K562 (cell line): ENCODE data around the gene HUNK. TPM values are rescaled to one million over a fixed set of nuclear protein-coding genes. Genes with fewer than 3 reads are reported as not detected.

Source experiments
- ATAC-seq: fragments of 200-7000 bp; cut with Tn5 transposase; 3 replicates; pipeline ENCODE4 v1.9.1; 2020; ENCODE audit warnings: moderate library complexity
- BruUV-seq: library from RNA; stranded (reverse); fragments of 400-500 nt; replicated peaks from 2 replicates; lab custom pipeline; 2021; lab: Mats Ljungman, UMichigan
- CTCF ChIA-PET: fragments of 300-600 bp; formaldehyde crosslinking; extraction: SDS; loops from one replicate; lab custom pipeline; 2021; ENCODE audit warnings: low intra/inter-chr PET ratio; lab: Yijun Ruan, JAX
- POLR2A ChIA-PET: fragments of 300-600, 350-650 bp; sonication (Branson Sonifier 250); formaldehyde crosslinking; extraction: SDS; loops from one replicate; lab custom pipeline; 2021; ENCODE audit warnings: antibody characterized with exemption, inconsistent platforms; lab: Yijun Ruan, JAX
- DNase-seq, 4 experiments: peaks; one replicate each; pipeline versions ENCODE4 v3.0.0 to v3.0.0-alpha.2; 2011 to 2018; ENCODE audit warnings: low spot score in 3 of 4, mixed read lengths in 3 of 4; ENCODE audit errors: extremely low read depth in 1 of 4
- FAIRE-seq: peaks from 2 replicates; lab custom pipeline; 2011; peaks lifted over from hg19 to GRCh38; lab: Jason Lieb, UNC
- H2AFZ ChIP-seq: 2 replicates; pipeline ENCODE4 v1.6.0; 2011; ENCODE audit warnings: low read depth, low read length, control low read depth, inconsistent platforms
- H3K27ac ChIP-seq: fragments of 200-600 bp; 3 replicates; pipeline ENCODE4 v1.8.0; 2011; ENCODE audit warnings: low read depth, mild to moderate bottlenecking, control low read depth, inconsistent platforms, low read length, moderate library complexity, mixed read lengths; ENCODE audit errors: extremely low read depth
- H3K27me3 ChIP-seq, 2 experiments: fragments of 300-600 bp in 1 of 2; 2 replicates in 1 of 2; 3 replicates in 1 of 2; pipeline versions ENCODE4 v1.6.0 to v1.8.0; 2011; ENCODE audit warnings: inconsistent platforms in 2 of 2, low read length in 2 of 2, mild to moderate bottlenecking in 1 of 2, mixed read lengths in 1 of 2, moderate library complexity in 1 of 2; ENCODE audit not compliant: control insufficient read depth in 2 of 2, insufficient read depth in 2 of 2
- H3K36me3 ChIP-seq: fragments of 300-600 bp; 3 replicates; pipeline ENCODE4 v1.8.0; 2011; ENCODE audit warnings: mild to moderate bottlenecking, low read length, inconsistent platforms; ENCODE audit not compliant: control insufficient read depth, insufficient read depth
- H3K4me1 ChIP-seq, 2 experiments: fragments of 200-600 bp in 1 of 2; replicated peaks in 1 of 2; 2 replicates in 1 of 2; 3 replicates in 1 of 2; pipeline versions ENCODE4 v1.5.1 to v1.8.0; 2011; ENCODE audit warnings: inconsistent platforms in 2 of 2, low read length in 2 of 2, mild to moderate bottlenecking in 1 of 2, mixed read lengths in 1 of 2, moderate library complexity in 1 of 2; ENCODE audit not compliant: control insufficient read depth in 2 of 2, insufficient read depth in 2 of 2
- H3K4me2 ChIP-seq: 2 replicates; pipeline ENCODE4 v1.6.1; 2011; ENCODE audit warnings: low read length, control low read depth, inconsistent platforms, mixed read lengths; ENCODE audit not compliant: insufficient read depth
- H3K4me3 ChIP-seq: fragments of 200-600 bp; sonication (generic), shearing (Covaris generic); 2 replicates; pipeline ENCODE4 v1.5.1; 2016; ENCODE audit warnings: control low read depth, inconsistent platforms
- H3K79me2 ChIP-seq: fragments of 200-600 bp; 3 replicates; pipeline ENCODE4 v1.8.0; 2011; ENCODE audit warnings: low read length, inconsistent platforms; ENCODE audit not compliant: control insufficient read depth, insufficient read depth
- H3K9ac ChIP-seq, 2 experiments: 2 replicates each; pipeline versions ENCODE4 v1.6.0 to v1.6.1; 2011; ENCODE audit warnings: low read depth in 2 of 2, low read length in 2 of 2, control low read depth in 1 of 2, inconsistent platforms in 1 of 2, mild to moderate bottlenecking in 1 of 2, mixed read lengths in 1 of 2; ENCODE audit not compliant: insufficient read depth in 1 of 2
- H3K9me1 ChIP-seq: one replicate; pipeline ENCODE4 v1.6.0; 2011; ENCODE audit warnings: inconsistent platforms, mild to moderate bottlenecking, low read length, moderate library complexity; ENCODE audit not compliant: control insufficient read depth, insufficient read depth
- H3K9me3 ChIP-seq: replicated peaks from 2 replicates; pipeline ENCODE4 v1.5.1; 2011; ENCODE audit warnings: low read depth, low read length, inconsistent platforms; ENCODE audit not compliant: control insufficient read depth, insufficient read depth
- H4K20me1 ChIP-seq: replicated peaks from 2 replicates; pipeline ENCODE4 v1.6.1; 2011; ENCODE audit warnings: low read length, inconsistent platforms, mixed read lengths; ENCODE audit not compliant: control insufficient read depth, insufficient read depth
- ARNT ChIP-seq, 2 experiments: fragments of 450-650 bp; IDR thresholded peaks; 2 replicates each; pipeline ENCODE4 v1.6.1; 2016; ENCODE audit warnings: mild to moderate bottlenecking in 1 of 2
- BRD9 ChIP-seq: fragments of 450-650 bp; IDR thresholded peaks from 2 replicates; pipeline ENCODE4 v1.6.1; 2018; ENCODE audit warnings: low read depth; ENCODE audit not compliant: partially characterized antibody
- DLX4 ChIP-seq: fragments of 250-450 bp; sonication (Bioruptor Pico); IDR thresholded peaks from 2 replicates; pipeline ENCODE4 v1.6.1; 2021; ENCODE audit warnings: mild to moderate bottlenecking
- FOXP4 ChIP-seq: sonication (generic); formaldehyde crosslinking; IDR thresholded peaks from 2 replicates; pipeline ENCODE4 v1.8.0; 2022; ENCODE audit warnings: mild to moderate bottlenecking, missing genetic modification reagents, borderline replicate concordance
- FUS ChIP-seq: fragments of 200-400 bp; formaldehyde crosslinking; optimal IDR thresholded peaks from 2 replicates; pipeline ENCODE3; 2017; ENCODE audit warnings: low read depth, low read length
- ID3 ChIP-seq, 2 experiments: fragments of 250-450 bp in 1 of 2; fragments of 450-650 bp in 1 of 2; sonication (Bioruptor Pico) in 1 of 2; IDR thresholded peaks; 2 replicates each; pipeline versions ENCODE4 v1.6.1 to v1.8.0; 2016 to 2021; ENCODE audit warnings: mild to moderate bottlenecking in 2 of 2, moderate library complexity in 2 of 2, missing compliant biosample characterization in 1 of 2, missing genetic modification characterization in 1 of 2
- MAX ChIP-seq: sonication (generic); formaldehyde crosslinking; IDR thresholded peaks from 2 replicates; pipeline ENCODE4 v1.9.0; 2022; ENCODE audit warnings: mild to moderate bottlenecking, missing genetic modification reagents
- MXI1 ChIP-seq: IDR thresholded peaks from 2 replicates; pipeline ENCODE4 v1.6.1; 2011; ENCODE audit warnings: low read depth, mild to moderate bottlenecking, improper control_type of control experiment, low read length
- NFATC3 ChIP-seq: fragments of 450-650 bp; IDR thresholded peaks from 2 replicates; pipeline ENCODE4 v1.6.1; 2017; ENCODE audit warnings: mild to moderate bottlenecking
- NFXL1 ChIP-seq: fragments of 450-650 bp; formaldehyde crosslinking; IDR thresholded peaks from 2 replicates; pipeline ENCODE4 v1.4.0; 2021; ENCODE audit warnings: mild to moderate bottlenecking
- THRB ChIP-seq: fragments of 450-650 bp; formaldehyde crosslinking; conservative IDR thresholded peaks from 2 replicates; pipeline ENCODE4 v1.4.0; 2022; ENCODE audit warnings: mild to moderate bottlenecking, missing genetic modification characterization
- XRCC3 ChIP-seq: fragments of 450-650 bp; IDR thresholded peaks from 2 replicates; pipeline ENCODE4 v1.6.1; 2017; ENCODE audit warnings: mild to moderate bottlenecking, moderate library complexity
- ZBTB7A ChIP-seq: IDR thresholded peaks from 2 replicates; pipeline ENCODE4 v1.6.1; 2011; ENCODE audit warnings: low read depth, mild to moderate bottlenecking, low read length, moderate library complexity, borderline replicate concordance; ENCODE audit not compliant: control insufficient read depth
- ZFP91 ChIP-seq: sonication (generic); formaldehyde crosslinking; IDR thresholded peaks from 2 replicates; pipeline ENCODE4 v1.8.0; 2022; ENCODE audit warnings: mild to moderate bottlenecking, missing genetic modification reagents
- WGBS: fragments of 100-300 bp; shearing (Covaris generic); methylation state at CpG from one replicate; pipeline ENCODE4 v1.1.6; 2016; ENCODE audit warnings: low coverage, mixed read lengths; ENCODE audit not compliant: insufficient coverage; ENCODE audit errors: missing lambda C conversion rate; 5-methylcytosine and 5-hydroxymethylcytosine counted together
- in situ Hi-C: fragments of 300-500 bp; cut with MboI; formaldehyde crosslinking; loops from 4 replicates; pipeline ENCODE4 v1.15.0; 2018; ENCODE audit warnings: inconsistent platforms, mixed read lengths
- intact Hi-C: fragments of 100-400 bp; cut with micrococcal nuclease; formaldehyde crosslinking; loops from 2 replicates; pipeline ENCODE4 v1.14.2; 2022
- polyA plus RNA-seq, 8 experiments: library from polyadenylated mRNA; depleted of rRNA in 4 of 8; stranded (reverse) in 5 of 8; unstranded in 3 of 8; fragments of >200 nt; fragmentation: Nextera tagmentation in 2 of 8; fragmentation: Illumina TruSeq in 1 of 8; extraction: Ambion mirVana in 2 of 8; extraction: Trizol in 1 of 8; gene quantifications; 2 replicates each; pipeline versions ENCODE4 v1.2.1 to v1.2.3, GENCODE V29; 2011 to 2014; ENCODE audit warnings: inconsistent platforms in 1 of 8, missing spikeins in 1 of 8
- total RNA-seq, 7 experiments: library from RNA; depleted of rRNA in 6 of 7; stranded (reverse); fragments of >200 nt in 6 of 7; fragmentation: Illumina TruSeq in 2 of 7; extraction: Trizol in 2 of 7; gene quantifications; 2 replicates each; pipeline versions ENCODE4 v1.2.1 to v1.2.3, GENCODE V29; 2011 to 2021; ENCODE audit warnings: low replicate concordance in 1 of 7

Gene HUNK
- total and polyA plus RNA-seq, 9 of the 15 experiments (the other 6 are each of a cell fraction or from before 2014, with no cell fraction given): not detected

GRCh38 chr21:31927689-31928353 is 55.0 kb downstream of the HUNK start:
- Histone ChIP-seq H3K27me3 (peaks cover 10 to 39% of the 10 kb centered on the region in 2 experiments), H3K9me1 (no peaks in the 10 kb centered on the region), H3K27ac (no peak overlapping the region), H4K20me1 (0 out of 2 replicates have a peak, but pooled peaks cover 2% of the 10 kb centered on the region), H3K79me2 (no peaks in the 10 kb centered on the region), H3K9me3 (peaks cover 2% of the 10 kb centered on the region; the same call in 1 of the 2 replicates), H3K36me3 (no peaks in the 10 kb centered on the region), H3K9ac (no peak overlapping the region), H3K4me3 (no peak overlapping the region), H3K4me2 (no peak overlapping the region), H3K4me1 (no peaks in the 10 kb centered on the region), H2AFZ (no peak overlapping the region)
- DNase-seq: no peak
- 1% methylated on average over 13 of the region's 13 CpGs for WGBS
- ChIA-PET CTCF (no interaction called here), POLR2A (no interaction called here)
- in situ Hi-C loops: no loop called here
- peak; percentile 48 for FAIRE-seq
- intact Hi-C loops: no loop called here
- ATAC-seq: no peak
- no TSS peak for BruUV-seq
- TF ChIP-seq ARNT (IDR thresholded peaks at IDR 0.05) (no peak), MXI1 (no peak), FUS (no peak), ZBTB7A (no peak), NFATC3 (no peak), ID3 (CRISPR knock-in tag; IDR thresholded peaks at IDR 0.05) (no peak), ID3 (tag; IDR thresholded peaks at IDR 0.05) (no peak), BRD9 (no peak), FOXP4 (CRISPR knock-in tag) (no peak), DLX4 (no peak), ZFP91 (CRISPR knock-in tag) (no peak), NFXL1 (CRISPR knock-in tag) (no peak), XRCC3 (no peak), MAX (CRISPR knock-in tag) (no peak), THRB (CRISPR knock-in tag) (no peak)
